ENCODE measurements around the gene ZNF483.
"Not testable (repeated sequence)": the region's sequence is repeated elsewhere in the genome, so short reads cannot be mapped to it uniquely, and the experiment has no call there.

The ZNF483 gene

DNA sequence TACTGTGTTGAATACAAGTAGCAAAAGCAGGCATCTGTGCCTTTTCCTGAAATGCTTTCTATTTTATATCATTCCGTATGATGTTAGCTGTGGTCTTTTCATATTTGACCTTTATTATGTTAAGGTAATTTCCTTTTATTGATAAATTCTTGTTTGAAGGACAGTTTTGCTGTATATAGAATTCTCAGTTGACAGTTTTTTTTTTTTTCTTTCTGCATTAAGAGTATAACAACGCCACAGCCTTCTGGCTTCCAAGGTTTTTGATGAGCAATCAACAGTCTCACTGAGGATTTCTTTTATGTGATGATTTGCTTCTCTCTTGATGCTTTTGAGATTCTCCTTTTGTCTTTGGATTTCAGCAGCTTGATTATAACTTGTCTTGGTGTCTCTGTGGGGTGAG is 23.6 kb downstream of the ZNF483 start:
- DNase-seq, result no peak

- not testable (repeated sequence) for DNase-seq
Measured at GRCh38 chr9:111555425-111555824, 30.4 kb downstream of the ZNF483 start.

DNA sequence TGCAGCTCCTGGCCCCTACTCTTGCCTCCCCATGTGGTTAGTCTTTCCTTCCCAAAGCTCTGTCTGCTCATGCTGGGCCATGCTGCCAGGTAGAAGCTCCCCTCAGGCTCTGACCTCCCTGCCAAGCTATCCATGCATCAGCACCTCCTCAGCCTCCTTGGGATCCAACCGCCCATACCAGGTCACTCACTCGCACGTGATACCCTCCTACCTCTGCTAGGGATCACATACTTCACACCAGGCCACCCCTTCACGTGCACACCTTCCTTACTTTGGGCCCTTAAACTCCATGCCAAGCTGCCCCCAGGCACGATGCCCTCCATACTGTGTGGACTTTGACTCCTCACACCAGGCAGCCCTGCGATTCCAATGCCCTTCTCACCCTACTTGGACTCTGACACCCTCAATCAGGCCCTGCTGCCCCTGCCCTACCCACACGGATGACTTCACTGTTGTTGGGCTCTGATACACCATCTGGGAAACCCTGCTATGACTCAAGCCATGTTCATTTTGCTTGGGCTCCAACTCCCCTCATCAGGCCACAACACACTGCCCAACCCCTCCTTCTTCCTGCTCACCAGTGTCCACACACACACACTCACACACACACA is 34.1 kb downstream of the ZNF483 start:
- DNase-seq, result no peak

DNA sequence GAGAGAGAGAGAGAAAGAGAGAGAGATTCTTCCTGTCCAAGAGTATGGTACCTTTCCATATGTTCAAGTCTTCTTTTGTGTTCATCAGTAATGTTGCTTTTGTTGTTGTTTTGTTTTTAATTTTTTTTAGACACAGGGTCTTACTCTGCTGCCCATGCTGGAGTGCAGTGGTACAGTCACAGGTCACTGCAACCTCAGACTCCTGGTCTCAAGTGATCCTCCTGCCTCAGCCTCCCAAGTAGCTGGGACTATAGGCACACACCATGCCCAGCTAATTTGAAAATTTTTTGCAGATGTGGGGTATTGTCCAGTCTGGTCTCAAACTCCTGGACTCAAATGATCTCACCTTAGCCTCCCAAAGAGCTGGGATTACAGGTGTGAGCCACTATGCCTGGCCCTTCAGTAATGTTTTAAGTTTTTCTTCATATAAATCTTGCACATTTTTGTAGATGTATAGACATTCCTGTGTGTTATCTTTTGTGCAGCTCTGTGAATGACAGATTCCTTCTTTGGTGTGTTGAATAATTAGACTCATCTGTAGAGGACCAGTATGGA is 36.3 kb downstream of the ZNF483 start:
- DNase-seq, result no peak

- no peak for DNase-seq
Measured at GRCh38 chr9:111566234-111566633, 41.3 kb downstream of the ZNF483 start.

GRCh38 chr9:111568127-111568526 is 43.1 kb downstream of the ZNF483 start:
- not testable (repeated sequence) for DNase-seq

DNA sequence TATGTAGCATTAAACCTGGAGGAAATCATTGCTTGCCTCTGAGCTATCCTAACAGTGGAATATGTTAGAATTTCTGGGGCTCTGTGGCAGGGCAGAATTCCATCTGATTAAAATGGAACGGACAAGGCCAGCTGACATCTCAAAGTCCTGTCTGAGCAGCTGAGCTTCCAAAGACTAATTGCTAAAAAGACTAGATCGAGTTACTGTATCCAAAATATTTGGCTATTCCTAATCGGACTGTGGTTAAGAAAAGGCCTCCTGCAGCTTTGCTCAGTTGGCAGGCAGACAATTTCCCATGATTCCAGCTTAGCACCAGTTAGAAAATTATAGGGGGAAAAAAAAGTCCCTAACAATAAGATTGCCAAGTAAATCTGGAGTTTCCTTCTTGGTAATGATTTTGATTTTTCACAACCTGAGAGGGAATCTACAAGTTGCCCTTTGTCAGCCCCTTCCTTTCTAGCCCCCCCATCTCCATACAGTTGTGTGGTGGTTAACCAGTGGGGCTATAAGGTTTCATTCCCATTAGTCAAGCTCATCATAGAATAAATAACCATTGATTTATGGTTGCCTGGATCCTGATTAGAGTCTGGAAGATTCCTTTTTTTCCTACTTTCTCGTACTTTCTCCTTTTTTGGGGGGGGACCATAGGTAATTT is 48.1 kb downstream of the ZNF483 start:
- DNase-seq, result no peak

GRCh38 chr9:111582888-111583287 is 57.9 kb downstream of the ZNF483 start:
- DNase-seq, result no peak

GRCh38 chr9:111586378-111586777 is 61.4 kb downstream of the ZNF483 start:
- no peak for DNase-seq

DNA sequence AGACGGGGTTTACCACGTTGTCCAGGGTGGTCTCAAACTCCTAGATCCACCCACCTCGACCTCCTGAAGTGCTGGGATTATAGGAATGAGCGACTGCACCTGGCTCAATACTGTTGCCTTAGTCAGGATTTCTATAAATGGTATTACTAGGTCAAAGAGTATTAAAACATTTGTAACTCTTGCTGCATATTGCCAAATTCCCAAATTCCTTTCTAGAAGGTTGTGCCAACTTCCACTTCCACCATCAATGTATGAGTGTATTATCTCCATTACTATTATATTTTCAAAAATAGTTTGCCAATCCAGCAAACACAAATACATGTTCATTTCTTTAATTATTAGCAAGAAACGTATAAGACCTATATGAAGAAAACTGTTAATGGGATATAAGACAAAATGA is 63.9 kb downstream of the ZNF483 start:
- no peak for DNase-seq

- peak; percentile 50 for DNase-seq
Measured at GRCh38 chr9:111597852-111598732, 73.1 kb downstream of the ZNF483 start.

- DNase-seq, result peak; percentile 35
Measured at GRCh38 chr9:111598733-111599091, 73.7 kb downstream of the ZNF483 start.

DNA sequence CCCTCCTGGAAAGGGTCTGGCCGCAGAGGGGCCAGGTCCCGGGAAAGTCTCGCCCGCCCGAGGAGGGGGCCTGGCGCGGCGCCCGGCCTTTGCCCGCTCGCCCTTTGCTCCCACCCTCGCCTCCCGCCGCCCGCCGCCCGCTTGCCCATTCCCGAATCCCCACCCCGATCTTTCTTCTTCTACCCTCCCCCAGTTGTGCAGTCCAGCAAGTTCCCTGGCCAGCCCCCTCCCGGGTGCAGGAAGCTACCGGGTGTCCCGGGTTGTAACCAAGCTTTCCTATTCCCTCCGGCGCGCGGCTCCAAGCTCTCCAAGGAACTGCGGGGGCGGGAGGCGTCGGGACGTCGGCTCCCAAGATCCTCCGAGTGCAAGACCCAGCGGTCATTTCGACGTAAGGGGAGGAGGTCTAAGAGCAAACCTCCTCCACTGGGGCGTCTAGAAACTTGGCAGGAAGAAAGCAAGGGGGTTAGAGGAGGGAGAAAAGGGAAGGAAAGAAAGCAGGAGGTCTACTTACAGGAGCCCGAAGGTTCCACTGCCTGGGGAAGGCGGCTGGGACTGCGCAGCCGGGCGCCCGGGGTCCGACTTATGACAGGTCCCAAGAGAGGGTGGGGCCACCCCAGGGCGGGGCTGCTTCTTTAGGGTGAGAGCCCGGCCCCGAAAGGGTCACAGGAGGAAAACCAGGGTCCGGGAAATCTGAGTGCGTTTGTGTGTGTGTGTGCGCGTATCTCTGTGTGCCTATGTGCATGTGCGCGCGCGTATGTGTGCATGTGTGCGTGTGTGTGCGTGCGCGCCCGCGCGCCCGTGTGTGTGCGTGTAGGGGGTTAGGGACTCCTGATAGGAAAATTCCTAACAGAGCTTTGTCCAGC is 74.3 kb downstream of the ZNF483 start, which contains the start of gene PTGR1:
Gene PTGR1 (minus strand): TSS at position 556 of the 863 bp plus-strand sequence. CDS start 2,225 bp downstream, outside the sequence.
- peak; percentile 91 for DNase-seq

DNA sequence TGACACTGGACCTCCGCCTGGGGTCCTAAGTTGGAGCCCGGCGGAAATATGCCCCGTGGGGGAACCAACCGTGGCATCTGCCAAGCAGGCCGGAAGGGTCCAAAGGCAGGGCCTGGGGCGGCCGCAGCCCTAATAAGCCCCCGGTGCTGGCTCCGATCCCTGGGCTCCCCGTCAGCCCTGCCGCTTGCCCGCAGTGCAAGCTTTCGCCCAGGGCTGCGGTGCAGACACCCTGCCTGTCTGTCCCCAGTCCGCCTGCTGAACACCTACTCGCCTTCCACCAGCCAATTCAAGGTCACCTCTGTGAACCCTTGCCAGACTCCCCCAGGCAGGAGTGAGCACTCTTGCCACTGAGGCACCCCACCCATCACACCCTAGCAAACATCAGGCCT is 75.0 kb downstream of the ZNF483 start:
- no peak for DNase-seq

DNA sequence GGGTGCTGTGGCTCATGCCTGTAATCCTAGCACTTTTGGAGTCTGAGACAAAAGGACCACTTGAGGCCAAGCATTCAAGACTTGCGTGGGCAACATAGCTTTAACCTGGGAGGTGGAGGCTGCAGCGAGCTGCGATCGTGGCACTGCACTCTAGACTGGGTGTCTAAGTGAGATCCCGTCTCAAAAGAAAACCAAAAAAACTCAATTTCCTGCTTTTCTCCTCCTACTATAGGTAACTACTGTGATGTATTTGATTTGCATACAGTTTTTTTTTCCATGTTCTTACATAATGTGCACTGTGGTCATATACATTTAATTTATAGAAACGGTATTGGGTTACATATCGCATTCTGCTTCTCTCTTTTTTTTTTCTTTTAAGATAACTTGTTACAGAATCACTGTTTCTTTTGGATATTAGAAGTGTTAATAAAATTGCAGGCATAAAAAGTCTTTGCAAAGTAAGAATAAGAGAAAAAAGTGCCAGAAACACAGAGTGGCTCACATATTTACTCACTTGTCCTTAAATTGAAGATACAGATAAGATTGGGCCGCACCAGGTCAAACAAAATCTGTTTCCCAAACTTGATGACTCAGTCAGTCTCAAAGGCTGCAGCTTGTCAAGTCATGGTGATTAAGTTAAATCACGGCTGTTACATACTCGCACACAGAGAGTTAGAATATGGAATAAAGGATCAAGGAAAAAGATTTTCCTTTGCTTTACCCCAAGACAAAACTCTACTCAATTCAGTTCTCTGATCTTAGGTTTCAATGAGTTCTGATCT is 76.4 kb downstream of the ZNF483 start:
- peak; percentile 41 for DNase-seq

GRCh38 chr9:111603041-111603440 is 78.1 kb downstream of the ZNF483 start:
- DNase-seq, result no peak

GRCh38 chr9:111604054-111604615 is 79.2 kb downstream of the ZNF483 start:
- DNase-seq, result no peak

- no peak for DNase-seq
Measured at GRCh38 chr9:111605041-111605559, 80.1 kb downstream of the ZNF483 start.

GRCh38 chr9:111610149-111610548 is 85.2 kb downstream of the ZNF483 start:
- no peak for DNase-seq

DNA sequence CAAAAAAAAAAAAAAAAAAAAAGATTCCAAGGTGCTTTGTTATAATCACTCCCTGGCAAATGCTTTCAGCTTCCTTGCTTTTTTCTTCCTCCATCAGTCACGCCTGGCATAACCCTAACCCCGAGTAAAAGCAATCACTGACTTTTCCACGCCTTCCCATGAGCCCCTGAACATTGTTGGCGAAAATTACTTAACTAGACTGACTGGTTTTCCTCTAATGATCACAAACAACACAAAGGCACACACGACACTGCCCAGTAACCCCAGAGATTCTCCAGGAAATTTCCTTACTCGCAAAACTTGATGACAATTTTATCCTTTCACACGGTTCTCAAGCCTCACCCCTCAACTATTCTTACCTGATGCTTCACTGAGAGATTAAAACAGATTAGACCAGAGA is 85.9 kb downstream of the ZNF483 start:
- DNase-seq, result no peak

DNA sequence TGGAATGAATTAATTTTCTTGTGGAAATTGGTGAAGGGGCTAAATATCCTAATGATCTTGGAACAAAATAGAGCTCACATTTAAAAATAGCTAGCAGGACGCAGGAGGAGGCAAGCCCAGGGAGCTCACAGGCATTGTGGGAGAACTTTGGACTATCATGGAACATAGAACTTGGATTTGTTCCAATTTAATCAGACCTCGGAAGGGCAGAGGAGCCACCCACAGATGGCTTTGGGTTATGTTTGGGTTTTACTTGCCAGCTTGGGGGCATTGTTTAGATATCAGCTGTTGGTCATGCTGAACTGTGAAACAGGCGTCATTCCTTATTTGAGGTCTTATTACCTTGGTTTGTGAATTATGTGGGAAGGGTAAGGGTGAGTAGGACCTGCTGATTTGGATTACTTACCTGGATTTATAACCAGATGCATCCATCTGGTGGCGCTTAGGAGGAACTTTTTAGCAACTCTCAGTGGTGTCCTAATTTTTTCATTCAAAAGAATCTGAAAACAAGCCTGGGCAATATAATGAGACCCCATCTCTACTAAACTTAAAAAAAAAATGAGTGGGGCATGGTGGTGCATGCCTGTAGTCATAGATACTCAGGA is 88.6 kb downstream of the ZNF483 start:
- DNase-seq, result no peak
